NCI-H2081 treated with DMSO at 0.1 percent for 48 hours (cell line): ENCODE data around the gene FAM110C.
"Not testable (repeated sequence)": the region's sequence is repeated elsewhere in the genome, so short reads cannot be mapped to it uniquely, and the experiment has no call there.

ENCODE experiments used
- DNase-seq: peaks from one replicate; lab custom pipeline; 2025; lab: John Stamatoyannopoulos, UW

The FAM110C gene, protein sequence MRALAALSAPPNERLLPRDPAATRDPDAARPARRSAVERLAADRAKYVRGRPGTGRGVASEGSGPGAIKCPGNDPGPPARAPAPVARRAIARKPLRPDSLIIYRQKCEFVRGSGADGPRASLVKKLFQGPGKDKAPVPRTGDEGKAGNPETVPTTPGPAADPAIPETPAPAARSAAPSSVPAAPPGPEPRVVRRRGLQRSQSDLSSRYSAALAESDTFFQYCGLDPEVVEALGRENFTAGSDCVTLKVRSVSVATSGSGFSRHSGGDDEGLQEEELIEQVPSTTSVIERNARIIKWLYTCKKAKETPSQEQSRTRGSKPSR

DNA sequence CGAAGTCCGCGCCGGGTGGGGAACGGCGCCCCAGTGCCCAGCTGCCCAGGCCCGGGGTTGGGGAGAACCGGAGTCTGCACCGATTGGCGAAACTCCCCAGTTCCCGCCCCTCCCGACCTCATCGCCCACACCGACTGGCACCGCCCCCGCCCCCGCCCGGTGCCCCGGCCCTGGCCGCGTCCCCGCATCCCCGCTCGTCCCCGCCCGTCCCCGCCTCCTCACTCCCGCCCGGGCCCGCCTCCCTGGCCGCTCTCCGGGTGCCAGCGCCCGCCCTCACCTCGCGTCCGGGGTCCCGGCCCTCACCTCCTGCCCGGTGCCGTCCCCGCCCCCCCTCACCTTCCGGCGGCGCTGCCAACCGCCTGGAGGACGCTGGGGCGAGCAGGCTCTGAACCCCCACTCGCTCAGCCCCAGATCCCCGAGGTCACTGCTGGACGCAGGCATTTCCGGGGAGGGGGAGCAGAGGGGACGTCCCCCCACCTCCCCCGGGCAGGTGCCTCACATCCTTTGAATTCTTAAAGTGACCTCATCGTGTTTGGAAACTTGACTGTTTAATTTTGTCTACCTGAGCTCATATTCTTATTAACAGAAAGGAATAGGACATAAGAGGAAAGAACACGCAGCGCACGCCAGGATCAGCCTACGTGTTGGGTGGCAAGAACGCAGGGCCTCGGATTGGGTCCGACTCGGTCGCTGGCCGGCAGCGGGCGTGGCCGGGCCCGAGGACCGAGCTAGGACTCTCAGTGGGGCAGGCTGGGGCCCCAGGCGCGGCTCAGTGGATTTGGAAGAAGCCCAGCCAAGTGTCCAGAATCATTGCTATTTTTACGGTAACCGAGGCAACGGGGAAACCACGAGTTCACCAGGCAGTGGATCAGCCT lies at the start of gene FAM110C:
Gene FAM110C (minus strand): TSS at position 35 of the 875 bp plus-strand sequence. CDS start 120 bp downstream, outside the sequence.
- DNase-seq = no peak

DNA sequence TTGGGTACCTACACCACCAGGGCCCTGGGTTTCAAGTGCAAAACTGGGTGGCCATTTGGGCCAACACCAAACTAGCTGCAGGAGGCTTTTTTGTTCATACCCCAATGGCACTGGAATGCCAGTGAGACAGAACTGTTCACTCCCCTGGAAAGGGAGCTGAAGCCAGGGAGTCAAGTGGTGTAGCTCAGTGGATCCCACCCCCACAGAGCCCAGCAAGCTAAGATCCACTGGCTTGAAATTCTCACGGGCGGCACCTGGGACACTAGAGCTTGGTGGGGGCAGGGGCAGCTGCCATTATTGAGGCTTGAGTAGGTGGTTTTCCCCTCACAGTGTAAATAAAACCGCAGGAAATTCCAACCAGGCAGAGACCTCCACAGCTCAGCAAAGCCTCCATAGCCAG lies 46.0 kb upstream of the FAM110C start:
- DNase-seq = no peak

DNA sequence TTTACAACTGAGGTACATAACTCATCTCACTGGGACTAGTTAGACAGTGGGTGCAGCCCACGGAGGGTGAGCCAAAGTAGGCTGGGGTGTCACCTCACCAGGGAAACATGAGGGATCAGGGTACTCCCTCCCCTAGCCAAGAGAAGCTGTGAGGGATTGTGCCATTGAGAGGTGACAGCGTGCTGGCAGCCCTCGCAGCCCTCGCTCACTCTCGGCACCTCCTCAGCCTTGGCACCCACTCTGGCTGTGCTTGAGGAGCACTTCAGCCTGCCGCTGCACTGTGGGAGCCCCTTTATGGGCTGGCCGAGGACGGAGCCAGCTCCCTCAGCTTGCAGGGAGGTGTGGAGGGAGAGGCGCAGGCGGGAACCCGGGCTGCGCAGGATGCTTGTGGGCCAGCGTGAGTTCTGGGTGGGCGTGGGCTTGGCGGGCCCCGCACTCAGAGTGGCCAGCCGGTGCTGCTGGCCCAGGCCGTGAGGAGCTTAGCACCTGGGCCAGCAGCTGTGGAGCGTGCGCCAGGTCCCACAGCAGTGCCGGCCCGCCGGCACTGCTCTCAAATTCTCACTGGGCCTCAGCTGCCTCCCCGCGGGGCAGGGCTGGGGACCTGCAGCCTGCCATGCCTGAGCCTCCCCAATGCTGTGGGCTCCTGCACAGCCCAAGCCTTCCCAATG lies 44.5 kb upstream of the FAM110C start:
- no peak for DNase-seq

DNA sequence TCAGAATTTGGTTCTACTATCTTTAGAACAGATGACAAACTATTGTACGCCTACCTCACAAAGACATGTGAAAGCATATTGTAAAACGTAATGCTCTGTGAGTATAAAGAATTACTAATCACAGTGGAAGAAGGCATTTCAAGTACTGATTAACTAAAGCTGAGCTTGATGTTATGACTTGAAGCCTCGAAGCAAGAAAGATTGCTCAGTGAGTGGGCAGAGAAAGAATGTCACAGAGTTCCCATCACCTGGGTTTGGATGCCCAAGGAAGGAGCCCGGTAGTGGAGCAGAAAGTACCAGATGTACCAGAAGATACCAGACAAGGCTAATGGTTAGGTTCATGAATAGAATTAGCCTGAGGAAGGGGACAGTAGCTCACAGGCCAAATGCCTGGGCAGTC lies 39.5 kb upstream of the FAM110C start:
- no peak for DNase-seq

DNA sequence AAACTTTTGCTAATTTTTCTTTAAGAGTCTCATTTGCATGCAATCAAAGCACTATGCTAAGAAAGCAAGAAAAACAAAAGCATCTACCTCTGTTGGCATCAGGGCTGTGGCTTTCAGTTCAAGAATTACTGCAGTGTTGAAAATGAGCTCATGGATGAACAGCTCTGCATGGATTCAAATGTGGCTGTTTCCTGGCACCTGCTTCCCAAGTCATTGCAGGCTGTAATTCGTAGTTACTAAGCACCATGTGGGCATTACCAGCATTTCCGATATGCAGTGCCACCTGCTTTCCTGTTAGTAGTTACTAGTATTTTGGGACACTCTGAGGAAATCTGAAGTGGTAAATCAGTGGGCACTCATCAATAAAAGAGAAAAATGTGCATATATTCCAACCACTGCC lies 37.8 kb upstream of the FAM110C start:
- DNase-seq = peak; percentile 80

DNA sequence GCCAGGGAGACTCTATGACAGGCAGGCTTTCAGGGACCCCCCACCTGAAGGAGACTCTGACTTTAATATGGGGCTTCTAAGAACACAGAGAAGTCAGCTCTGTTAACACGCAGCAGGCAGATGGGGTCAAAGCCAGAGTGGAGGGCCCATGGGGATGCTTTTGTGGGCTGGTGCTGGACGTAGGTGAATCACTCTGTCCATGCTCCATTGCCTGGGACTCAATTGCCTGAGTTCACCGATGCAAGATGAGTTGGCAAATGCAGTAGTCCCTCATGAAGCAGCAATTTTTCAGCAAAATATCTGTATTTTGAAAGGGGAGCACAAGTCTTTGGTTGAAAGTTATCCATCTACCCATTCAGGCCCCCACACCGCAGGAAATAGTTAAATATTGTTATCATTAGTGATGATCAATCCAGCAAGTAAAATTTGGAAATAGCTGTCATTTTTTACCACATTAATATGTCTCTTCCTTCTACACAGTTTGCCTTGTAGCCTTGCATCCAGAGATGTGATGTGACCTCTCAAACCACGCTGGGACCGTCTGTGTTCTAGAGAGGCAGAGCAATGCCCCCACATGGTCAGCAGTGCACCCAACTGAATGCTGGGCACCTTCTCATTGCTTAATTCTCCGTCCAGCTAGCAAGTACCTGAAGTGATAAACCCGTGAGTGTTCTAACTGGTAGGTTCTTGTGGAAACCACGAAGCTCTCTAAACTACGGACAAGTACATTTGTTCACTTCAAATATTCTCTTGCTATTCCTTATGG lies 34.8 kb upstream of the FAM110C start:
- no peak for DNase-seq

DNA sequence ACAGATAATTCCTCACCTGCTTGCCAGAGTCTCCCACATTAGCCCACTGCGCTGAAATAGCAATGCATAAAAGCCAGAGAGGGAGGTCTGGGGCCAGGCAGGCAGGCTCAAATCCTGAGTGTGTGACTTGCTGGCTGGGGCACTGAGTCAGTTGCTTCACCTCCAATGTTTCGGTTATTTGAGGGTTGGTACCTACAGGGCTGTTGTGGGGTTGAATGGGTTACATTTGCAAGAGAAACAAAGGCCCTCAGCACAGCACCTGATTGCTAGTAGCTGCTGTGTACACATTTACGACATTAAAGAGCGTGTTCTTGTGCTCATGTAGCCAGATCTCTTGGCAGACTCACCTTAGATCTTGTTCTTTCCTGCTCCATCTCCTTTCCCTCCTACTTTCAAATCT lies 34.1 kb upstream of the FAM110C start:
- no peak for DNase-seq

DNA sequence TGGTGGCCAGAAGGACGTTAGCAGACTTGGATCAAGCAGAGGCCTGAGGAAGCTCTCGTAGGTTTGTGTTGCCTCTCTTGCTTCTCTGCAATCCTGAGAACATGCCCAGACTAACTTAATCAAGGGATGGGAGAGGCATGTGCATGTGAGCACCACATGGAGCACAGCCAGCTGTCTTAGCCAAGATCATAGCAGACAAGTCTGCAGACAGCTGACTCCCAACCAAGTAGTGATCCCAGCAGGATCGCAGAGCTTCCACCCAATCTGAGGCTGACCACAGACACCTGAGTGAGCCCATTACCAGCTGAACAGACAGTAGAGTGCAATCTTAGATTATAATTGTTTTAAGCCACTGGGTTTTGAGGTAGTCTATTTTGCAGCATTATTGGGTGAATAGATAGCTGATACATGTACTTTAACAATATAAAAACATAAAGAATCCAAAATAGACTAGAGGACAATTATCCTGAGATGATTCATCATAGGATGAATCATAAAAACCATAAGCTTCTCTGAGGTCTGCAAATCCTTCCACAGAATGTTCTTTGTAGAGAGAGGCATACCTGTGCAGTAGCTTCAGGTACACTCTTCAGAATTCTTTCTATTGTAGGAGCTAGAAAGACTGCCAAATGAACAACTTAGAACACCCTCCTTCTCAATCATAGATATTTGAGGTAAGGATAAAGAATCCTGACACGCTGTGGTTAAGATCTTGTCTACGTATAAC lies 25.2 kb upstream of the FAM110C start:
- DNase-seq = no peak

DNA sequence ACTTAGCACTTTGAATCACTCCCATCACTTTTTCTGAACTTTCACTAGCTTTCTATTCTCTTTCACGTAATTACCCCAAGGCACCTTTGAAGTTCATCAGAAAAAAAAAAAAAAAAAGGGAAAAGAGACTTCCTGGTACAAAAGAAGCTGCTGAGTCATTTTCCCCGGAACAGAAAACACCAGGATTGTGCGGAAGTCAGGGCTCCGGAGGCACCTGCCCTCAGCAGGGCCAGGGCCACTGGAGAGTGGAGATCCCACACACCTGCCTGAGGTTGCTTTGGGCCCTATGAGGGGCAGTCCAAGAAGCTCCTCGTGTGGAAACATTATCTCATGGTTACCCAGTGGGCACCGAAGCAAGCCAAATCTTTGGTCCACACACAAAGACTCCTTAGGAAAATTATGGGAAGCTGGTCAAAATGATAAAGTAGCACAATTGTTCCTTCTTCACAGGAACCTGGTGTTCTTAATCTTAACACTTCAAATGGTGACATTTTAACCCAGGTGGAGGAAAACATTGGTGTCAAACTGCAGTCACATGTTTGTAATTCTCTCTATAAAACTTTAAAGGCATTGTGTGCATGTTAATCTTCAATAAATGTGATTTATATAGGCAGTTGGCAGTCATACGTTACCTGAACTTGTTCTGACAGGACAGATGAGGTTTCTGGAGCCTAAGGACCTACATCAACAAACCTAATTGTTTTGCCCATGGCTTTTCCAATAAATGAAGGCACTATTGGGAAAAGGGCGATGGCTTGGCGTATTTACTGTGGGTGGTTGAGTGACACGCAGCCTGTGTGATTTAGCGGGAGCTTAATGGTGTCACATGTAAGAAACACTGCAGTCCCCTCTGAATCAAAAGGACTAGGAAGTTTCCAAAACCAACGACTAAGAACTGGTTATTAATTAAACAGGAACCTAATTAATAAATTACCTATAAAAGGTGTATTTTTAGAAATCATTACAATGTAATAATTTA lies 23.4 kb upstream of the FAM110C start:
- no peak for DNase-seq

DNA sequence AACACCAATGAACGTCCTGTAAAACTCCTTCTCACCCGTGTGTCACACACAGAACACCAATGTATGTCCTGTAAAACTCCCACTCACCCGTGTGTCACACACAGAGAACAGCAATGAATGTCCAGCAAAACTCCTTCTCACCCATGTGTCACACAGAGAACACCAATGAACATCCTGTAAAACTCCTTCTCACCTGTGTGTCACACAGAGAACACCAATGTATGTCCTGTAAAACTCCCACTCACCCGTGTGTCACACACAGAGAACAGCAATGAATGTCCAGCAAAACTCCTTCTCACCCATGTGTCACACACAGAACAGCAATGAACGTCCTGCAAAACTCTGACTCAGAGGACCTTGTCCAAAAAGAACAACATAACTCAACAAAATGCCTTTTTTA lies 22.3 kb upstream of the FAM110C start:
- DNase-seq = not testable (repeated sequence)

DNA sequence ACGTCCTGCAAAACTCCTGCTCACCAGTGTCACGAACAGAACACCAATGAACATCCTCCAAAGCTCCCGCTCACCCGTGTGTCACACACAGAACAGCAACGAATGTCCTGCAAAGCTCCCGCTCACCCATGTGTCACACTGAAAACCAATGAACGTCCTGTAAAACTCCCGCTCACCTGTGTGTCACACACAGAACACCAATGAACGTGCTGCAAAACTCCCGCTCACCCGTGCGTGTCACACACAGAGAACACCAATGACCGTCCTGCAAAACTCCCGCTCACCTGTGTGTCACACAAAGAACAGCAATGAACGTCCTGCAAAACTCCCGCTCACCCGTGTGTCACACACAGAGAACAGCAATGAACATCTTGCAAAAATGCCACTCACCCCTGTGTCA lies 20.5 kb upstream of the FAM110C start:
- DNase-seq = no peak

DNA sequence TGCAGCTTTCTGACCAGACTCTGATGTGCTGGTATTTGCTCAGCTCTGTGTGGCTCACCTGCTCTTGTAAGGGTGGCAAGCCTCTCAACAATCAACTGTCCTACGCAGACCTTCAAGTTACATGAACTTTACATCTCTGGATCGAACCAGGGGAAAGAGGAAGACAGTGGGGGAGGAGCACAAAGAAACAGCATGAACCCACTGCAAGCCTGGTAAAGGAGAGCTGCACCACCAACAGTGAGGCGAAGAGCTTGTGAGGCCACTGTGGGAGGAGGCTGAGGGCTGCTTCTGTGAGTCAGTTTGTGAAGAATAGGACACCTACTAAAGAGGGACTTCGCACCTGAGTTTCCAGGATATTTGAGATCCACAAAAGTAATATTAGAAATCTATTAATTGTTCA lies 18.8 kb upstream of the FAM110C start:
- no peak for DNase-seq

DNA sequence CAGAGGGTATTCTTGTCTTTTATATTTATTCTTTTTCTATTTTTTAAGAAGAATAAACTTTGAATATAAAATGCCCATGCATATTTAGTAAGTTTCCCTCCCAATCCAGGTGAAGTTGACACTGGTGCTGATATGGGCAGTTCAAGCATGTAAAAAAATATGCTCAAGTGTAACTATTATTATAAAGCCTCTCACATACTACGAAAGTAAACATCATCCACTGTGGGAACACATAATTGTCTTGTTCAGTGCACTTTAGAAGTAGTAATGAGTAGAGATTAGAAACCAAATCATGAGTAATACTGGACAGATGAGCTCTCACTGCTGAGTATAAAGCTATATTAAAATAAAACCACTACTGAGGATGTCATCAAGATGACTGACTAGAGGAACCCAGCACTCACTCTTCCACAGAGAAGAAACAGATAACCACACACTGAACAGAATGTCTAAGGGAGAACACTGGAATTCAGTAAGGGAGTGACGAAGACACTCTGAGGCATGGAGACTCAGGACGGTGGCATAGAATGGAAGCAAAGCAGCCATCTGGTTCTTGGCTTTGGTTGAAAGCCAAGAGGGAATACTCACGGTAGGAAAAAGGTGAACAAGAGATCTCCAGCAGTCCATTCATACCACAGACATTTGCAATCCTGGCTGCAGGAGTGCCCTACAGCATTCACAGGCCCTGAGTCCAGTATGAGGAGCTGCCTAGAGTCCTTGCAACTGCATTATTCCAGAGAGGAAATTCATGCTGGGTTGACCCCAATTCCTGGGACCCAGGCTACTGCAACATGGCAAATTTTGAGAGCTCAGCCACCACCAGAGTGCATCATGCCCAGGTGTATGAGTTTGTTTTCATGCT lies 9.5 kb upstream of the FAM110C start:
- no peak for DNase-seq

DNA sequence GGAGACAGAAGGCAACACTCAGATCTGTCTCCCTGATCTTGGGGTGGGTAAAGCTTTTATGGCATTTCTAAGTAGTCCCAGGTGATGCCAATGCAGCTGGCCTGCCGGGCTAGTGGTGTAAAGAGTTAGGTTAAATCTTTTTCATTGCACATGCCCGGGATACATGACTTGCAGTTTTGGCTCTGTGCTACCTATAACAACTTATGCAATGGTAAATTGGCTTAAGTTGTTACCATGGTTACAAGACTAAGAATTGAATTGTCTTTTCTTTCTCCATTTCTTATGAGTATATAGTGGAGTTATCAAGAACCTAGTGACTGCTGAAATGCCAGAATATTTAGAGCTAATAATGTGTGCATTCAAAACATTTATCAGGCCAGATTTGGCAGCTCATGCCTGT lies 5.3 kb upstream of the FAM110C start:
- DNase-seq = no peak

DNA sequence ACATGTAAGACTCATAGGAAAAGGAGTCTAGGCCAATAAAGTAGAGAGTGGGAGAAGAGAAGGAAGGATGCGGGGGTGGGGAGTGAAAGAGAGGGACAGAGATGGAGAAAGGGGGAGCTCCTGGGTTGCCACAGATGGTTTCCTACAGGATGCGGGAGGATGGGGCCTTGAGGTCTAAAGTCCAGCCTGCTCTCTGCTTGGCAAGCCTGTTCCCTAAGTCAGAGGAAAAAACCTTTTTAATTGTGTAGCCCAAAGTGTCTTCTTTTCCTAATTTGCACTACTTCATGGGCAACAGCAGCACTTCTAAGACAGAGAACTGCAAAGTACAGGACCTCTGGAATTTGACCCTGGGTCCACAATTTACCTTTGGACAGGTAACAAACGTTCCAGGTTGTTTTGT lies 1.4 kb upstream of the FAM110C start:
- DNase-seq = no peak

DNA sequence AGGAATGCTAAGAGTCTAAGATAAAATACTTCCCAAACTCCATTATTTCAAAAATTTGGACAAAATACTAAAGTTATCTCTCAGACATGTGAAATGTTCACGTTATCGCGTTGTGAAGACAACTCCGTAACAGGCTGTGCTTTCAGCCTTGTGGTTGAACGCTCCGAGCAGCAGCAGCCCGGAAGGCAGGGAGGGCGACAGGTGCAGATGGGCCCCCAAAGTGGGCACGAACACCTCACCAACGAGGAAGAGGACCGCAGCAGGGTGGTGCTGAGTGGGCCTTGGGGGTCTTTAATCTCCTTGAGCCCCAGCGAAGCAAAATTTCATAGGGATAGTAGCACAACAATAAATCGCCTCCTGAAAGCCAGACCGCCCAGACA lies 1.0 kb upstream of the FAM110C start:
- DNase-seq = no peak

DNA sequence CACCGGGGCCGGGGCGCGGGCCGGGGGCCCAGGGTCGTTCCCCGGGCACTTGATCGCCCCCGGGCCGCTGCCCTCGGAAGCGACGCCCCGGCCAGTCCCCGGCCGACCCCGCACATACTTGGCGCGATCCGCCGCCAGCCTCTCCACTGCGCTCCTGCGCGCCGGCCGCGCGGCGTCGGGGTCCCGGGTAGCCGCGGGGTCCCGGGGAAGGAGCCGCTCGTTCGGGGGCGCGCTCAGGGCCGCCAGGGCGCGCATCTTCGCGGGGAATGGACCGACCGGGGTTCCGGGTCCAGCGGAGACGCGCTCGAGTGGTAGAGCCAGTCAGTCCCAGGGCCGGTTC lies 204 bp downstream of the FAM110C start:
- DNase-seq = no peak

DNA sequence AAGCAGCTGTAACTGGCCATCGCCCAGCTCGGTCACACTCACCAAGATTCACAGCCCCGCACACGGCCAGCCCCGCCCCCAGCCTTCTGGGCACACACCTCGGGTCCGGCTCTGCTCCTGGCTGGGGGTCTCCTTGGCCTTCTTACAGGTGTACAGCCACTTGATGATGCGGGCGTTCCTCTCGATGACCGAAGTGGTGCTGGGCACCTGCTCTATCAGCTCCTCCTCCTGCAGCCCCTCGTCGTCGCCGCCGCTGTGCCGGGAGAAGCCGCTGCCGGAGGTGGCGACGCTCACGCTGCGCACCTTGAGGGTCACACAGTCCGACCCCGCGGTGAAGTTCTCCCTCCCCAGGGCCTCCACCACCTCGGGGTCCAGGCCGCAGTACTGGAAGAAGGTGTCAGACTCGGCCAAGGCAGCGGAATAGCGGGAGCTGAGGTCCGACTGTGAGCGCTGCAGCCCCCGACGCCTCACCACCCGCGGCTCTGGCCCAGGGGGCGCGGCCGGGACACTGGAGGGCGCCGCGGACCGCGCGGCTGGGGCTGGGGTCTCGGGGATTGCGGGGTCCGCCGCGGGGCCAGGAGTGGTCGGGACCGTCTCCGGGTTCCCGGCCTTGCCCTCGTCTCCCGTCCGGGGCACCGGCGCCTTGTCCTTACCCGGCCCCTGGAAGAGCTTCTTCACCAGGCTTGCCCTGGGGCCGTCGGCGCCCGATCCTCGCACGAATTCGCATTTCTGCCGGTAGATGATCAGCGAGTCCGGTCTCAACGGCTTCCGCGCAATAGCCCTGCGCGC lies 769 bp downstream of the FAM110C start:
- DNase-seq = no peak
